Activated CD4-positive, alpha-beta T cell treated with anti-CD3 and anti-CD28 coated beads, Interleukin-2, amount 50 U/mL, for 48 hours (primary cell): ENCODE measurements around the gene RHBDF1.
"Not testable (repeated sequence)": the region's sequence is repeated elsewhere in the genome, so short reads cannot be mapped to it uniquely, and the experiment has no call there.

ENCODE experiments used
- DNase-seq, 2 experiments: peaks; one replicate each; pipeline ENCODE4 v3.0.0-alpha.2; 2020

RHBDF1 gene

GRCh38 chr16:35678-36305 is 36.6 kb downstream of the RHBDF1 start:
- DNase-seq: no peak

GRCh38 chr16:35011-35677 is 37.3 kb downstream of the RHBDF1 start:
- DNase-seq: no peak

- no peak for DNase-seq
Observed at GRCh38 chr16:34648-34987, 37.8 kb downstream of the RHBDF1 start.

GRCh38 chr16:33877-34647 is 38.4 kb downstream of the RHBDF1 start:
- DNase-seq: no peak

GRCh38 chr16:33154-33876 is 39.1 kb downstream of the RHBDF1 start:
- not testable (repeated sequence) for DNase-seq

- not testable (repeated sequence) for DNase-seq
Observed at GRCh38 chr16:30627-31026, 41.8 kb downstream of the RHBDF1 start.

GRCh38 chr16:25926-26348 is 46.5 kb downstream of the RHBDF1 start:
- not testable (repeated sequence) for DNase-seq

- not testable (repeated sequence) for DNase-seq
Observed at GRCh38 chr16:24151-24550, 48.3 kb downstream of the RHBDF1 start.

- not testable (repeated sequence) for DNase-seq
Observed at GRCh38 chr16:20886-21285, 51.5 kb downstream of the RHBDF1 start.

GRCh38 chr16:17062-17765 is 55.2 kb downstream of the RHBDF1 start:
- not testable (repeated sequence) for DNase-seq

GRCh38 chr16:10772-11171 is 61.7 kb downstream of the RHBDF1 start:
- DNase-seq: peak; percentile 87 to 91

- no peak for DNase-seq
Observed at GRCh38 chr16:9903-10665, 62.3 kb downstream of the RHBDF1 start.
